HCT116 (cell line): Measurements from ENCODE around the gene TIMM10B. TPM values are rescaled to one million over a fixed set of nuclear protein-coding genes. Genes with fewer than 3 reads are reported as not detected.
A peak's percentile ranks its signal among the peaks of the same experiment; 100 is the strongest.

Experiments
- ATAC-seq: fragments of 200-7000 bp; cut with Tn5 transposase; 2 replicates; pipeline ENCODE4 v1.9.1; 2020; ENCODE audit warnings: mild to moderate bottlenecking, moderate library complexity
- BruUV-seq: library from RNA; stranded (reverse); fragments of 400-500 nt; replicated peaks from 2 replicates; lab custom pipeline; 2021; lab: Mats Ljungman, UMichigan
- CTCF ChIA-PET: fragments of 300-600 bp; sonication (Branson Sonifier 250); formaldehyde crosslinking; loops from one replicate; lab custom pipeline; 2021; ENCODE audit warnings: antibody characterized with exemption; lab: Charles Lee
- POLR2A ChIA-PET: fragments of 300-600, 350-600 bp; sonication (Branson Sonifier 250); formaldehyde crosslinking; loops from one replicate; lab custom pipeline; 2021; ENCODE audit warnings: antibody characterized with exemption; lab: Charles Lee
- RAD21 ChIA-PET, 2 experiments: fragments of 300-600 bp; sonication (Branson Sonifier 250); formaldehyde crosslinking; loops; one replicate each; lab custom pipeline; 2023; ENCODE audit warnings: low total read pairs in 2 of 2; ENCODE audit not compliant: uncharacterized antibody in 2 of 2, unreplicated experiment in 2 of 2, low non-redundant PET in 1 of 2; lab: Charles Lee
- DNase-seq: peaks from one replicate; pipeline ENCODE4 v3.0.0-alpha.2; 2010; ENCODE audit warnings: low read depth, low spot score
- H2AFZ ChIP-seq: fragments of 200-600 bp; shearing (Covaris generic), sonication (generic); 2 replicates; pipeline ENCODE4 v1.6.1; 2017; ENCODE audit warnings: low read depth, mixed run types, mixed read lengths, antibody characterized with exemption, low read length; ENCODE audit not compliant: poor library complexity, severe bottlenecking
- H3K27ac ChIP-seq: 2 replicates; pipeline ENCODE4 v1.5.1; 2012; ENCODE audit warnings: low read depth, low read length
- H3K27me3 ChIP-seq: fragments of 200-600 bp; sonication (generic); 2 replicates; pipeline ENCODE4 v1.6.1; 2016; ENCODE audit warnings: mixed run types, low read length, mixed read lengths; ENCODE audit not compliant: insufficient read depth
- H3K36me3 ChIP-seq, 2 experiments: fragments of 200-500 bp in 1 of 2; fragments of 200-600 bp in 1 of 2; sonication (Bioruptor generic) in 1 of 2; sonication (generic) in 1 of 2; 2 replicates each; pipeline versions ENCODE4 v1.5.1 to v1.6.1; 2014 to 2016; ENCODE audit warnings: low read length in 2 of 2, inconsistent platforms in 1 of 2, mixed read lengths in 1 of 2, mixed run types in 1 of 2; ENCODE audit not compliant: insufficient read depth in 2 of 2, control insufficient read depth in 1 of 2
- H3K4me1 ChIP-seq, 2 experiments: fragments of 200-600 bp in 1 of 2; sonication (generic) in 1 of 2; 2 replicates each; pipeline versions ENCODE4 v1.5.1 to v1.6.1; 2012 to 2017; ENCODE audit warnings: low read length in 2 of 2, inconsistent platforms in 1 of 2, mild to moderate bottlenecking in 1 of 2, mixed read lengths in 1 of 2, mixed run types in 1 of 2, moderate library complexity in 1 of 2; ENCODE audit not compliant: insufficient read depth in 2 of 2, control insufficient read depth in 1 of 2
- H3K4me2 ChIP-seq: fragments of 200-600 bp; sonication (generic); 2 replicates; pipeline ENCODE4 v1.6.1; 2017; ENCODE audit warnings: mixed run types, low read length, mixed read lengths
- H3K4me3 ChIP-seq, 2 experiments: fragments of 200-600 bp in 1 of 2; sonication (generic) in 1 of 2; replicated peaks in 1 of 2; 2 replicates each; pipeline ENCODE4 v1.5.1; 2011 to 2016; ENCODE audit warnings: low read length in 2 of 2, control low read depth in 1 of 2, low read depth in 1 of 2, mild to moderate bottlenecking in 1 of 2, mixed read lengths in 1 of 2, mixed run types in 1 of 2
- H3K79me2 ChIP-seq: fragments of 200-600 bp; sonication (generic); 2 replicates; pipeline ENCODE4 v1.6.1; 2017; ENCODE audit warnings: mild to moderate bottlenecking, mixed run types, low read length, moderate library complexity, mixed read lengths; ENCODE audit not compliant: insufficient read depth
- H3K9ac ChIP-seq: fragments of 200-600 bp; sonication (generic); 2 replicates; pipeline ENCODE4 v1.6.1; 2016; ENCODE audit warnings: low read length, mixed read lengths
- H3K9me2 ChIP-seq: fragments of 200-600 bp; sonication (generic), shearing (Covaris generic); 2 replicates; pipeline ENCODE4 v1.6.1; 2017; ENCODE audit warnings: mixed run types, mild to moderate bottlenecking, moderate library complexity; ENCODE audit not compliant: insufficient read depth
- H3K9me3 ChIP-seq, 2 experiments: fragments of 200-500 bp in 1 of 2; fragments of 200-600 bp in 1 of 2; sonication (Bioruptor generic) in 1 of 2; sonication (generic) in 1 of 2; 2 replicates each; pipeline ENCODE4 v1.6.1; 2014 to 2017; ENCODE audit warnings: low read length in 2 of 2, mixed read lengths in 2 of 2, inconsistent platforms in 1 of 2, low read depth in 1 of 2, mild to moderate bottlenecking in 1 of 2, mixed run types in 1 of 2, moderate library complexity in 1 of 2; ENCODE audit not compliant: control insufficient read depth in 1 of 2, insufficient read depth in 1 of 2
- H4K20me1 ChIP-seq: fragments of 200-600 bp; sonication (generic), shearing (Covaris generic); 2 replicates; pipeline ENCODE4 v1.6.1; 2017; ENCODE audit warnings: mixed run types, mild to moderate bottlenecking, moderate library complexity; ENCODE audit not compliant: insufficient read depth
- ATF3 ChIP-seq: IDR thresholded peaks from 2 replicates; pipeline ENCODE4 v1.6.1; 2012
- CBX3 ChIP-seq: IDR thresholded peaks from 2 replicates; pipeline ENCODE4 v1.6.1; 2012; ENCODE audit warnings: low read depth
- CTCF ChIP-seq, 3 experiments: fragments of 200-600 bp in 1 of 3; sonication (generic) in 1 of 3; IDR thresholded peaks in 2 of 3; conservative IDR thresholded peaks in 1 of 3; 2 replicates each; pipeline ENCODE4 v1.5.1; 2012 to 2017; ENCODE audit warnings: low read depth in 2 of 3, low read length in 2 of 3, antibody characterized with exemption in 1 of 3, borderline replicate concordance in 1 of 3, control low read depth in 1 of 3, mild to moderate bottlenecking in 1 of 3, mixed read lengths in 1 of 3, mixed run types in 1 of 3, moderate library complexity in 1 of 3; ENCODE audit not compliant: insufficient read depth in 1 of 3
- EGR1 ChIP-seq: IDR thresholded peaks from 2 replicates; pipeline ENCODE4 v1.6.1; 2012; ENCODE audit warnings: low read depth
- EZH2 ChIP-seq: fragments of 200-600 bp; sonication (generic); IDR thresholded peaks from 2 replicates; pipeline ENCODE4 v1.6.1; 2017; ENCODE audit warnings: antibody characterized with exemption, mixed run types
- FOSL1 ChIP-seq: IDR thresholded peaks from 2 replicates; pipeline ENCODE4 v1.6.1; 2012; ENCODE audit warnings: low read depth
- JUND ChIP-seq: IDR thresholded peaks from 2 replicates; pipeline ENCODE4 v1.6.1; 2012
- RAD21 ChIP-seq: IDR thresholded peaks from 2 replicates; pipeline ENCODE4 v1.6.1; 2012; ENCODE audit warnings: low read depth, mild to moderate bottlenecking
- YY1 ChIP-seq: IDR thresholded peaks from 2 replicates; pipeline ENCODE4 v1.6.1; 2011; ENCODE audit warnings: low read length, low read depth, moderate library complexity, mild to moderate bottlenecking; ENCODE audit not compliant: insufficient replicate concordance; ENCODE audit errors: extremely low read depth
- ZBTB33 ChIP-seq: IDR thresholded peaks from 2 replicates; pipeline ENCODE4 v1.6.1; 2011; ENCODE audit warnings: mild to moderate bottlenecking, low read length, moderate library complexity; ENCODE audit not compliant: insufficient replicate concordance; ENCODE audit errors: extremely low read depth
- ZNF274 ChIP-seq: fragments of 200-500 bp; sonication (Bioruptor generic); IDR thresholded peaks from 2 replicates; pipeline ENCODE4 v1.6.1; 2014; ENCODE audit warnings: mild to moderate bottlenecking, low read depth, low read length, inconsistent platforms
- intact Hi-C: fragments of 100-400 bp; cut with micrococcal nuclease; formaldehyde crosslinking; loops from 2 replicates; pipeline ENCODE4 v1.10.0; 2022
- total RNA-seq: library from RNA; stranded (reverse); gene quantifications from one replicate; pipeline ENCODE4 v1.2.1, GENCODE V29; 2021; ENCODE audit not compliant: unreplicated experiment

TIMM10B gene
- total RNA-seq, 1 experiment from 2014 or later, result 22.9 TPM

- H3K9me3 ChIP-seq, result no peaks in the 10 kb centered on the region
- POLR2A ChIA-PET, result no interaction called here
- H3K4me3 ChIP-seq, result no peak overlapping the region
- TF ChIP-seq JUND (no peak), ATF3 (no peak)
- no peaks in the 10 kb centered on the region for H4K20me1 ChIP-seq
- no peaks in the 10 kb centered on the region for H3K9me2 ChIP-seq
- BruUV-seq, result no TSS peak
- intact Hi-C loops, result no loop called here
- ATAC-seq (no peak), DNase-seq (no peak)
- no peak overlapping the region for H3K4me2 ChIP-seq
- no peak overlapping the region for H3K27ac ChIP-seq
- H3K27me3 ChIP-seq, result no peaks in the 10 kb centered on the region
- CTCF ChIA-PET, result interaction anchor here (1.0 to 6.8 kb wide), 3 partner anchors 27 to 125 kb away, joined by 3 to 83 read pairs (median 14); no protein-coding TSS in a partner anchor
- H3K9ac ChIP-seq, result no peak overlapping the region
- RAD21 ChIA-PET, result no interaction called here
- H3K36me3 ChIP-seq, result no peaks in the 10 kb centered on the region
- H2AFZ ChIP-seq, result no peak overlapping the region
- H3K4me1 ChIP-seq, result peaks cover 0 to 10% of the 10 kb centered on the region in 2 experiments; a peak in 2 of 4 replicates
- H3K79me2 ChIP-seq, result no peaks in the 10 kb centered on the region
Observed at GRCh38 chr11:6504166-6504565, 22.9 kb downstream of the TIMM10B start.

- no peaks in the 10 kb centered on the region for H3K9me2 ChIP-seq
- intact Hi-C loops, result loop anchor here (1.0 kb wide), 2 partner anchors 66 to 126 kb away; no protein-coding TSS in a partner anchor
- H3K9me3 ChIP-seq, result no peaks in the 10 kb centered on the region
- CTCF ChIA-PET, result interaction anchor here (0.7 to 6.8 kb wide), 10 partner anchors 11 to 177 kb away, joined by 3 to 83 read pairs (median 6); partner anchors contain the start of genes ARFIP2, MRPL17 and TIMM10B
- no TSS peak for BruUV-seq
- H3K9ac ChIP-seq, result no peak overlapping the region
- no peak overlapping the region for H3K27ac ChIP-seq
- POLR2A ChIA-PET, result interaction anchor here (0.7 kb wide), 1 partner anchor 127 kb away, joined by 3 read pairs; no protein-coding TSS in a partner anchor
- peak; percentile 94 for ATAC-seq
- no peak overlapping the region for H3K4me2 ChIP-seq
- TF ChIP-seq ZBTB33, result no peak
- TF ChIP-seq CBX3, result 0 out of 2 replicates have a peak, but pooled peaks have one; percentile 15
- TF ChIP-seq YY1, result peak; percentile 76
- TF ChIP-seq ZNF274, result no peak
- no peak for TF ChIP-seq JUND
- TF ChIP-seq CTCF (IDR thresholded peaks at IDR 0.05 in 2 of 3, conservative IDR thresholded peaks at IDR 0.05 in 1 of 3; ENCODE audit: borderline replicate concordance in 1 of 3, insufficient read depth in 1 of 3, low read depth in 2 of 3, low read length in 2 of 3), result peak; percentile 73 to 92 (median 74)
- TF ChIP-seq RAD21, result peak; percentile 75
- no peak for TF ChIP-seq EGR1
- peak; percentile 46; the same call in 1 of the 2 replicates for TF ChIP-seq FOSL1
- no peak for TF ChIP-seq EZH2
- TF ChIP-seq, all 23 proteins: peak for 5
- Histone ChIP-seq H3K36me3 (no peaks in the 10 kb centered on the region), H3K27me3 (no peaks in the 10 kb centered on the region), H3K4me3 (no peak overlapping the region), H4K20me1 (no peaks in the 10 kb centered on the region), H3K79me2 (no peaks in the 10 kb centered on the region), H2AFZ (no peak overlapping the region), H3K4me1 (peaks cover 0 to 7% of the 10 kb centered on the region in 2 experiments; a peak in 2 of 4 replicates)
- RAD21 ChIA-PET, result interaction anchor here in 1 of 2 experiments (1.0 kb wide), 1 partner anchor 127 kb away, joined by 4 read pairs; no protein-coding TSS in a partner anchor
- DNase-seq, result peak; percentile 40
Observed at GRCh38 chr11:6505577-6506240, 24.4 kb downstream of the TIMM10B start.
